Type B pancreatic cell (in vitro differentiated cells): ENCODE measurements around the gene GPSM1. TPM values are rescaled to one million over a fixed set of nuclear protein-coding genes. Genes with fewer than 3 reads are reported as not detected.

Experiments used
- DNase-seq: peaks from one replicate; pipeline ENCODE4 v3.0.0; 2021; ENCODE audit warnings: mixed read lengths; ENCODE audit not compliant: unreplicated experiment; ENCODE audit errors: extremely low spot score
- H3K27ac Mint-ChIP-seq: 2 replicates; pipeline ENCODE4 v1.8.0; 2021; ENCODE audit warnings: mild to moderate bottlenecking, mixed read lengths
- H3K27me3 Mint-ChIP-seq: 2 replicates; pipeline ENCODE4 v1.8.0; 2021; ENCODE audit warnings: mixed read lengths
- H3K36me3 Mint-ChIP-seq: 2 replicates; pipeline ENCODE4 v1.8.0; 2021; ENCODE audit warnings: mixed read lengths
- H3K4me1 Mint-ChIP-seq: one replicate; pipeline ENCODE4 v1.8.0; 2021; ENCODE audit warnings: mixed read lengths; ENCODE audit not compliant: unreplicated experiment
- H3K4me3 Mint-ChIP-seq: 2 replicates; pipeline ENCODE4 v1.8.0; 2021; ENCODE audit warnings: mild to moderate bottlenecking, mixed read lengths
- H3K9me3 Mint-ChIP-seq: 2 replicates; pipeline ENCODE4 v1.8.0; 2021; ENCODE audit warnings: mixed read lengths
- total RNA-seq: library from RNA; stranded (reverse); gene quantifications from 2 replicates; pipeline ENCODE4 v1.2.1, GENCODE V29; 2021; ENCODE audit warnings: low replicate concordance
- TF ChIP-seq, protein P1 (sequence below): fragments of 200-600 bp; sonication (generic); conservative IDR thresholded peaks from 2 replicates; pipeline ENCODE4 v1.5.0; 2021; ENCODE audit warnings: antibody characterized with exemption, mild to moderate bottlenecking

The GPSM1 gene
- total RNA-seq, 1 donor from 2014 or later = 56.2 TPM

DNA sequence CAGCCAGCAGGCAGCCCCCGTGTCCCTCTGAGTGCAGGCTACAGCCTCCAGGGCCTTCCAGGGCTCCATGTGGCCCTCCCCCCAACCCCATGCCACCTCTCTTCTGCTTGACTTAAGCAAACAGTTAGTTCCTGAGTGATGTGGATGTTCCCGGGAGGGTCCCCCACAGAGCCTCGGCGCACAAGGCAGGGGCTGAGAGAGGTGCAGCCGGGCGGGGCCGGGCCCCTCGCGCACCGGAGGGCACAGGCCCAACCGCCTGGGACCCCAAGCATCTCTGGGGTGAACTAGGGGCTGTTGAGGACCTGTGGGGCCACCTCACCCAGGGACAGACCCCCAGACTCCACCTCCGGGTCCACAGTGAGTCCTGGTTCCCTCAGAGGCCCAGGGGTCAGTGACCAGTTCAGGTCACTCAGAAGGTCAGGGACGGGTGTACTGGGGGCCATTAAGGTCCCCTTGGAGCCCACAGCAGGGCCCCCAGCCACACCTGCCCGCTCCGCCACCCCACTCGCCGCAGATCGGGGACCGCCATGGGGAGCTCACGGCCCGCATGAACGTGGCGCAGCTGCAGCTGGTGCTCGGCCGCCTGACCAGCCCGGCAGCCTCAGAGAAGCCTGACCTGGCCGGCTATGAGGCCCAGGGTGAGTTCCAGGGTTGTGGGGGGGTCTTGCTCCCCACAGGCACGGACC, 13.2 kb downstream of the GPSM1 start:
- Mint-ChIP-seq H3K27me3 (no peaks in the 10 kb centered on the region), H3K27ac (no peak overlapping the region), H3K36me3 (peaks cover 4% of the 10 kb centered on the region), H3K4me3 (no peak overlapping the region), H3K4me1 (peaks cover 5% of the 10 kb centered on the region), H3K9me3 (no peaks in the 10 kb centered on the region)
- TF ChIP-seq, protein P1, sequence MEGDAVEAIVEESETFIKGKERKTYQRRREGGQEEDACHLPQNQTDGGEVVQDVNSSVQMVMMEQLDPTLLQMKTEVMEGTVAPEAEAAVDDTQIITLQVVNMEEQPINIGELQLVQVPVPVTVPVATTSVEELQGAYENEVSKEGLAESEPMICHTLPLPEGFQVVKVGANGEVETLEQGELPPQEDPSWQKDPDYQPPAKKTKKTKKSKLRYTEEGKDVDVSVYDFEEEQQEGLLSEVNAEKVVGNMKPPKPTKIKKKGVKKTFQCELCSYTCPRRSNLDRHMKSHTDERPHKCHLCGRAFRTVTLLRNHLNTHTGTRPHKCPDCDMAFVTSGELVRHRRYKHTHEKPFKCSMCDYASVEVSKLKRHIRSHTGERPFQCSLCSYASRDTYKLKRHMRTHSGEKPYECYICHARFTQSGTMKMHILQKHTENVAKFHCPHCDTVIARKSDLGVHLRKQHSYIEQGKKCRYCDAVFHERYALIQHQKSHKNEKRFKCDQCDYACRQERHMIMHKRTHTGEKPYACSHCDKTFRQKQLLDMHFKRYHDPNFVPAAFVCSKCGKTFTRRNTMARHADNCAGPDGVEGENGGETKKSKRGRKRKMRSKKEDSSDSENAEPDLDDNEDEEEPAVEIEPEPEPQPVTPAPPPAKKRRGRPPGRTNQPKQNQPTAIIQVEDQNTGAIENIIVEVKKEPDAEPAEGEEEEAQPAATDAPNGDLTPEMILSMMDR = no peak
- DNase-seq = no peak

DNA sequence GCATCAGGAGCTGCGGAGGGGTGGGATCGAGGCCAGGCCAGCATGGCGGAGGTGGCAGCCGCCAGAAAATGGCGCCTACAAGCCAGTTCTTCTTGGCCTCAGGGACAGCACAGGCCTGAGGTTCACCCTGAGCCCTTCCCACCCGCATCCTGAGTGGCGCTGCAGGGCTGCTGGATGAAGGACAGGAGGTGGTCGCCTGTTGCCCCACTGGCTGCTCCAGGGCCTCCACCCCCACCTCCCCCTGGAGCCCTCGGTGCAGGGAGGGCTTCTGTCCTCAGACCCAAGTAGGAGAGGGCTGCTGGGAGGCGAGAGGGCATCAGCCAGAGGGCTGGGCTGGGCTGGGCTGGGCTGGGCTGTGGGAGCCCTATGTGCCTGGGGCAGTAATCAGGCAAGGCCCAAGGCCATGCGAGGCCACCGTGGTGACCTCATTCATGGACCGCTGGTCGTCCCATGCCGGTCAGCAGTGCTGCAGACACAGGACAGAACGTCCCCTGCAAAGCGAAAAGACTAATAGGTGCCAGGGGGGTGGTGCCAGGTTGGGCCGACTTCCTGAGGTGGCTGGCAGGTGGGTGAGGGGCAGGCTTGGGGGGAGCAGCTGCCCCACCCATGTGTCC, 13.8 kb downstream of the GPSM1 start:
- Mint-ChIP-seq H3K27me3 (no peaks in the 10 kb centered on the region), H3K36me3 (peaks cover 4% of the 10 kb centered on the region), H3K9me3 (no peaks in the 10 kb centered on the region), H3K4me1 (peaks cover 5% of the 10 kb centered on the region), H3K4me3 (no peak overlapping the region), H3K27ac (no peak overlapping the region)
- no peak for DNase-seq
- TF ChIP-seq, protein P1 = no peak

DNA sequence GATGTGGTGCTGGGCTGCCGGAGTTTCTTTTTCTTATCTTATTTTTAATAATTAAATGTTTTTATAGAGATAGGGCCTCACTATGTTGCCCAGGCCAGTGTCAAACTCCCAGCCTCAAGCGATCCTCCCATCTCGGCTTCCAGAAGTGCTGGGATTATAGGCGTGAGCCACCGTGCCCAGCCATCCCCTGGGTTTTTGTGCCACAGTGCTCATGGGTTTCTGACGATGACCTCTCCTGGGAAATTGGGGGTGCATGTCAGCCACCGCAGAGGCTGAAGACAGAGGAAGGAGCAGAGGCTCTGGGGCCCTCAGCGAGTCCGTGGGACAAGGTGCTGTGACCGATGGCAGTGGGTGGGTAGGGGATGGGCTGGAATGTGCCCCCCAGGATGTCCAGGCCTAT, 14.4 kb downstream of the GPSM1 start:
- no peak overlapping the region for H3K27ac Mint-ChIP-seq
- no peak overlapping the region for H3K4me3 Mint-ChIP-seq
- peaks cover 4% of the 10 kb centered on the region for H3K36me3 Mint-ChIP-seq
- TF ChIP-seq, protein P1 = no peak
- no peaks in the 10 kb centered on the region for H3K9me3 Mint-ChIP-seq
- H3K4me1 Mint-ChIP-seq = peaks cover 5% of the 10 kb centered on the region
- no peaks in the 10 kb centered on the region for H3K27me3 Mint-ChIP-seq
- no peak for DNase-seq

DNA sequence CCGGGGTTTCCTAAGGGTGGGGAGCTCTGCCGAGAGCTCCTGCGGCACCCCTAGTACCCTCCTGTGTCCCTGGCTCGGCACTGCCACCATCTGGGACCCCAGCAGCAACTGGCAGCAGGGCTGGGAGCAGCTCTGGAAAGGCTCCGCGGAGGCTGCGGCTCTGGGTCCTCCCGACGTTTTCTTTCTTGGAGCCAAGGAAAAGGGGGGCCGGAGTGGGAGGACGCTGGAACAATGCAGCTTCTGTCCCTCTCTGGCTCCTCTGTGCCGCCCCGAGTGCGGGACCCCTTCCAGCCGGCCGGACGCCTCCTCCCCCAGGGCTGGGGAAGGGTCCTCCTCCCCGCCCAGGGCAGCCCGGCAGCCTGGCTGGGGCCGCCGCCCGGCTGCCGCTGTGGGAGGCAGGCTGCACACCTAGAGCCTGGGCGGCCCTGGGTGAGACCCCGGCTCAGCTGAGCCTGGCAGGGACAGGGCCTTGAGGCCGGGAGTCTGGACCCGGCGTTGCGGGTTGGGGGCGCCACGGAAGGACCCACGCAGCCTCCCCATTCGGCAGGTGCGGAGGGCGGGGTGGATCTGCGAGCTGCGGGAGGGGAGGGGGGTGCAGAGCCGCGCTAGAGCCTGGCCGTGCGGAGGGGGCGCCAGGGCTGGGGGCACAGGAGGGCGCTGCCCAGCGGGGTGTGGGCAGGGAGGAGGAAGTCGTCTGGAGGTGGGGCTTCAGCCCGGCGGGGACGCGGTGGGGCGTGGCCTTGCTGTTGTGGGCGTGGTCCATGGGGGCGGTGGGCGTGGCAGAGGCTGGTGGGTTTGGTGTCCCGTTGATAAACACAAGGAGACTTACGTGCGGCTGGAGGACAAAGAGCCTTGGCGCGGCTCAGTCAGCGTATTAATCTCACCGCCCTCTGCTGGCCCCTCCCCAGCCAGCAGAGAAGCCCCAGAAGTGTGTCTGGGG, 15.1 kb downstream of the GPSM1 start:
- peaks cover 5% of the 10 kb centered on the region for H3K4me1 Mint-ChIP-seq
- no peaks in the 10 kb centered on the region for H3K9me3 Mint-ChIP-seq
- H3K4me3 Mint-ChIP-seq = peak overlapping the region; percentile 83
- TF ChIP-seq, protein P1 = no peak
- peaks cover 4% of the 10 kb centered on the region for H3K36me3 Mint-ChIP-seq
- DNase-seq = peak; percentile 91
- peak overlapping the region; percentile 58 for H3K27ac Mint-ChIP-seq
- H3K27me3 Mint-ChIP-seq = no peaks in the 10 kb centered on the region

DNA sequence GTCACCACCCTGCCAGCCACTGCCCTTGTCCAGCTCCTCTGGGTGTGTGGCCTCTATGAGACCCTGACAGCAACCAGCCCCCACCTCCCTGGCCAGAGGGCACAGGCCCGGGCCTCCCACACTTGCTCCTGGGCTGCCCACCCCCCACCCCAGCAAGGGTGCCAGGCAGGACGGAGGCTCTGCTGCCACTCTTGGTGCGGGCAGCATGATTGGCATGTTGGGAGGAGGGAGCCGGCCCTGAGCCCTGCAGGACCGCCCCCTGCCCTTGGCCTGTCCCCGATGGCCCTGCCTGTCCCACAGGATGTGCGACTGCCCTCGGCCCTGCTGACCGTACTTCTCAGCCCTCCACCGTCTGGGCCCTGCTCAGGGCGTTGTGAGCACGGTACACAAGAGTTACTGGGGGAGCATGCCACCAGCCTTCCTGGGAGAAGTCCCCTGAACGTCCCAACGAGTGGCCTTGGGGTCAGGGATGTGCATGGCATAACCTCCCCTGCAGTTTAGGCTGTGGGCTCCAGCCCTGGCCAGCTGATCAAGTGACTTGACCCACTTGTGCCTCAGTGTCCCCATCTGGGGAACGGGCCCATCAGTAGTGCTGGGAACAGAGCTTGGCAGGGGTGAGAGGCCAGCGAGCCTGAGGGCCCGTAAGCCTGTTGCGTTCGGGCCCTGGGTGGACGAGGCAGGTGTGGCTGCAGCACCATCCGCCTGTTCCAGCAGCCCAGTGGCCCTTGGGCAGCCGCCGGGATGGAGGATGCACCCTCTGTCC, 16.0 kb downstream of the GPSM1 start:
- Mint-ChIP-seq H3K4me3 (peak overlapping the region; percentile 83), H3K27me3 (no peaks in the 10 kb centered on the region), H3K27ac (peak overlapping the region; percentile 58), H3K36me3 (peaks cover 4% of the 10 kb centered on the region), H3K9me3 (no peaks in the 10 kb centered on the region), H3K4me1 (peaks cover 5% of the 10 kb centered on the region)
- no peak for DNase-seq
- TF ChIP-seq, protein P1 = no peak
